ENCODE measurements around the gene SAMM50.

SAMM50 gene

DNA sequence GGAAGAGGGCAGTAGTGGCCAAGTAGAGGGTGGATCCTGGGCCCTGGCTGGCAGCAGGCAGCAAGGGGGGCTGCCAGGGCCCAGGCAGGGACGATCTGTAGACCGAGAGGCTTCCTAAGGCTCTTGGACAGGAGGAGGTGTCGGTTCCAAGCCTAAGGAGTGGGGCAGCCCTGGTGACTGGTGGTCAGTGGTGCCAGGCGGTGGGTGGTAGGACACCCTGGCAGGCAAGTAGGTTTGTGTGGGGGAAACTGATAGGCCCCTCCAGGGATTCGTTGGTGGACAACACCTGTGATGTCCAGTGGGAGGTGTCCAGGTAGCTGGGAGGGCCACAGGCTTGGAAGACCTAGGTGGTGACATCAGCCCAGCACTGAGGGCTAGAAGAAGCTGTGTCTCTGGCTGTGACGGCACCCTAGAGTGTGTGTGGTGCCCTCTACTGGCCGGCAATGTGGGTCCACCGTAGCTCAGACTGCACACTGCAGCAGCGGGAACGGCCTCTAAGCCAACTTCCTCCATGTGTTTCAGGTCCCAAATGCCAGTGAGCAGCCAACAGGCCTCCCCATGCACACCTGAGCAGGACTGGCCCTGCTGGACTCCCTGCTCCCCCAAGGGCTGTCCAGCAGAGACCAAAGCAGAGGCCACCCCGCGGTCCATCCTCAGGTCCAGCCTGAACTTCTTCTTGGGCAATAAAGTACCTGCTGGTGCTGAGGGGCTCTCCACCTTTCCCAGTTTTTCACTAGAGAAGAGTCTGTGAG is 9.4 kb upstream of the SAMM50 start:
- DNase-seq (ENCODE audit: low spot score) = peak; percentile 87

DNA sequence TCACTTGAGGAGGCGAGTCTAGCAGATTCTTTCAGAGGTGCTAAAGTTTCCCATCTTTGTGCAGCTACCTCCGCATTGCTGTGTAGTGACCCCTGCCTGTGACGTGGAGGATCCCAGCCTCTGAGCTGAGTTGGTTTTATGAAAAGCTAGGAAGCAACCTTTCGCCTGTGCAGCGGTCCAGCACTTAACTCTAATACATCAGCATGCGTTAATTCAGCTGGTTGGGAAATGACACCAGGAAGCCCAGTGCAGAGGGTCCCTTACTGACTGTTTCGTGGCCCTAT is 8.9 kb upstream of the SAMM50 start:
- DNase-seq (ENCODE audit: low spot score) = no peak

DNA sequence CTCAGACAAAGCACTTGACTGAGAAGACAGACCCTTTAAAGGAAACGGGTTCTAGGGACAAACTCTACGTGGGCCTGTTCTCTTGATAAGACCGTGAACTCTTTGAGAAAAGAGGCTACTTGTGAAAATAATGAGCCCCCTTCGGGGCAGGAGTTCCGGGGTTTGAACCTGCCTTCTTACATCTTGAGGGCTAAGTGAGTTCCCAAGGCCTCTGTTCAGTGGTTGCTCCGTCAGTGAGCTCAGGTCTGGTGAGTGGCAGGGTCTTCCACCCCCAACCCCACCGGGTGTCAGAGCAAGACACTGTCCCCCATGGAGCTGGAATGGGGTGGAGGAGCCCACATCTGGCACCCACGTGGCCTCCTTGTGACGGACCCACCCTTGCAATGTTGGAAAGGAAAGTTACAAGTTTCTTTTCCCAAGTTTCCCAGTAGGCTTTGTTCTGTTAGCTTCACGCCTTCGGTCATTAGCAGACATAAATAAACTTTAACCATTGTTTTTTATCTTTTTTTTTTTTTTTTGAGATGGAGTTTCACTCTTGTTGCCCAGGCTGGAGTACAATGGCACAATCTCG is 6.3 kb upstream of the SAMM50 start:
- peak; percentile 20 for DNase-seq (ENCODE audit: low spot score)

DNA sequence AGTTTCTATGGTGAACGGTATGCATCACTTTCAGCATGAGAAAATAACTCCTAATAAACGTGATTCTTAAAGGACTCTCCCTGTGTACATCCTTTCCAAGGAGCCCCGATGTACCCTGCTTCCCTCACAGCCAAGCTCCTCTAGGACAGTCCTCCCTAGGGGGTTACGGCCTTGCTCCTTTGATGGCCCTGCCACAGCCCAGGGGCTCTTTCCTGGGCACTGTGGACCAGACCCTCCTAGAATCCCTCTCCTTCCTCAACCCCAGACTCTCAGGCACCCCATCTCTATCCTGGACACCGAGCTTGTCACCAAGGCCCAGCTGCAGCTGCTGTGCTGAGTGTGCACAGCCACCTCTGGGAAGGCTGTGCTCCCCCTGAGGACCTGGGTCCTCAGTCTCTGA is 3.9 kb upstream of the SAMM50 start:
- DNase-seq (ENCODE audit: low spot score) = no peak

DNA sequence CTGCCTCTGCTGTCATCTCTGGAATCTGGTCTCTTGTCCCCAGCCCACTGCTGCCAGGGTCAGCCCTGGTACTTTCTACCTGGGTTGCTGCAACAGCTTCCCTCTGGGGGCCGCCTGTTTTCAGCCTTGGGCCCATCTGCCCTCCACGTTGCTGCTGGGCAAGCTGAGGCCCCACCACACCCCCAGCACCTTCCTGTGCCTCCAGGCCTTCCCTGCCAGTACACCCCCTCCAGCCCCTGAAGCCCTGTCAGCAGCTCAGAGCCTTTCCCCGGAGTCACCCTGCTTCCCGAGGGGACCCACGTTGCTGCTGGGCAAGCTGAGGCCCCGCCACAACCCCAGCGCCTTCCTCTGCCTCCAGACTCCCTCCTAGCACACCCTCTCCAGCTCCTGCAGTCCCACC is 3.3 kb upstream of the SAMM50 start:
- DNase-seq (ENCODE audit: low spot score) = no peak

DNA sequence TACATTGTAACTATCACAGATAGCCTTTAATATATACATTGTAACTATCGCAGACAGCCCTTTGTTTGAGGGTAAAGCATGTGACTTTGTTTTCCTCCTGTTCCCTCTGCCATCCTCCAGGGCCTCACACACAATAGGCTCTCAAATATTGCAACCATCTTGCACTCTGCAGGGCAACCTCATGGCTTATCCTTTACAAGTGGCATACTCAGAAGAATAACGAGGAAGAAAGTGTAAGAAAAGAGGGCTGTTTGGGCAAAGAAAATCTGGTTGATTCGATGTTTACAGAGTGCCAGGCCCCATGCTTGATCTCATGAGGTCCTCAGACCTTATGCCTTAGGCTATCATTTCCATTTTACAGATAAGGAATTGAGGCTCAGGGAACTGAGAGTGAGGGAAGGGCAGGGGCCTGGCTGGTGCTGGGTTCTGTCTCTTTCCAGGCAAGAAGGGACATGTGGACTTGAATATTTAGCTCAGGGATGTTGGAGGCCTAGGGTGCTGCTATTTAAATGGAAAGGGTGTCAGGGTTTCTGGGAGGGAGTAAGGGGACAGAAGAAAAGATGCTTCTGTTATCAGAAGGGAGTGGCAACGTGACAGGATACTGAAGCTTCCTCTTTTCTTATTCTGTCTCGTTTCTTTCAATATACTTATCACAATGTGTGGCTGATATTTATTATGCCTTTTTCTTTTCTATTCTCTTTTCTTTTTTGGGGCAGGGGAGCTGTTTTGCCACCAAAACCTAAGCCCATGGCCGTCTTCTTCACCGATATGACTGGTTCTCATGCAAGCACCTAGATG is 1.1 kb upstream of the SAMM50 start:
- DNase-seq (ENCODE audit: low spot score) = no peak

DNA sequence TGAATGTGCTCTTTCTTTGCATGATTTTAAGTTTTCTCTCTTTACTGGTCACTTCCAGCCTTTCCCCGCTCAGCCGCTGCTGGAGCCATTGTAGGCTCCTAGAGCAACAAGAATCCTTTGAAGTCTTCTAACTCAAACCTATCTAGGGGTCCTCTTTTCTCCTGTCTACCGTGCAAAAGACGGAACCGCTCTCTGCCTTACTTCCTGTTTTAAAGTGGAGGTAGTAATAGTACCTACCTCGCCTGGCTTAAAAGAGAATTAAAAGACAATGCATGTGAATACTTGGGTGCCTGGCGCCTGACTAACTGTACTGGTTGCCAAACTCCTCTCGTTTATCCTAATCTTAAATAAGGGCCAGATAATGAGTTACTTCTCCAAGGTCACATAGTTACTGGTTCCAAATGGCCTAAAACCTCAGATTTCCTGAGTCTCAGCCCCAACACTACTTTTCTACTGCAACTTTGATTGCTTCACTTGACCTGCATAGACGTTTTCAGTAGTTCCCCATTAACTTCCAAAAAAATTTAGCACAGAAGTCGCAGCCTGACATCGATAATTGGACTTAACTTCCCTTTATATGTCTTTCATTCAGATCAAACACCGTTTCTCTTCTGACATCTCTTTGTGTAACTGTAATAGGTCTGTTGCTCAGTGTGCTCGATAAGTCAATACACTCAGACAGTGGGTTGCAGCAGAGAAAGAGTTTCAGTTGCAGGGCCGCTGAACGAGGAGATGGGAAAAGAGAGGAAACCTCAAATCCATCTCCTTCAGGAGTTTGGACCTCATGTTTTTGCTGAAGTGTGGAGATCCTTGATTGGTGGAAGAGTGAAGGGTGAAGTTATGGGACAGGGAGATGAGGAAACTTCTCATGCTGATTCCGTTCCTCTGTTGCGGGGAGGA is 891 bp downstream of the SAMM50 start:
- no peak for DNase-seq (ENCODE audit: low spot score)

DNA sequence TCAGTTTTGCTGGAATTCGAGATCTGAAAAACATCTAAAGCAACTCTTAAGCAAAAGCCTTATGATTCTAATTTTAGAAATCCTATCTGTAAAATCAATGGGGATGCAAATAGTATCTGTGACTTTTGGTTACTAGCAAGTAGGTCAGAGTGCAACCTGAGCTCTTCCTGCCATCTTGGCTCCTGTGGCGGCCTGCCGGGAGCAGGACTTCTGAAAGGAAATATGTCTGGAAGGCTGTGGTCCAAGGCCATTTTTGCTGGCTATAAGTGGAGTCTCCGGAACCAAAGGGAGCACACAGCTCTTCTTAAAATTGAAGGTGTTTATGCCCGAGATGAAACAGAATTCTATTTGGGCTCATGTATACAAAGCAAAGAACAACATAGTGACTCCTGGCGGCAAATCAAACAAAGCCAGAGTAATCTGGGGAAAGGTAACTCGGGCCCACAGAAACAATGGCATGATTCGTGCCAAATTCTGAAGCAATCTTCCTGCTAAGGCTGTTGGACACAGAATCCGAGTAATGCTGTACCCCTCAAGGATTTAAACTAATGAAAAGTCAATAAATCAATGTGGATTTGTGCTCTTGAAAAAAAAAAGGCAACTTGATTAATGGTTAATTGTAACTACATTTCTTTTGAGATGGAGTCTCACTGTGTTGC is 1.7 kb downstream of the SAMM50 start:
- no peak for DNase-seq (ENCODE audit: low spot score)

DNA sequence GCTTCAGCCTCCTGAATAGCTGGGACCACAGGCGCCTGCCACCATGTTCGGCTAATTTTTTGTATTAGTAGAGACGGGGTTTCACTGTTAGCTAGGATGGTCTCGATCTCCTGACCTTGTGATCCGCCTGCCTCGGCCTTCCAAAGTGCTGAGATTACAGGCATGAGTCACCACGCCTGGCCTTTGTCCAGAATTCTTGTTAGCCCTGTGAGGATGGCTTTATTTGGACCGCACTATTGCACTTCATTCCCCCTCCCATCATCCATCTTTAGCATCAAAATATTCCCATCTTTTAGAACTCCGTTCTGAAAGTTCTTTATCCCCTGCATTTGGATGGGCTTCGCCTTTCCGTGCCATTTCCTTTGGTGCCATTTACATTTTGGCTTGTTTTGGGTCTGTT is 2.6 kb downstream of the SAMM50 start:
- DNase-seq (ENCODE audit: low spot score) = no peak

DNA sequence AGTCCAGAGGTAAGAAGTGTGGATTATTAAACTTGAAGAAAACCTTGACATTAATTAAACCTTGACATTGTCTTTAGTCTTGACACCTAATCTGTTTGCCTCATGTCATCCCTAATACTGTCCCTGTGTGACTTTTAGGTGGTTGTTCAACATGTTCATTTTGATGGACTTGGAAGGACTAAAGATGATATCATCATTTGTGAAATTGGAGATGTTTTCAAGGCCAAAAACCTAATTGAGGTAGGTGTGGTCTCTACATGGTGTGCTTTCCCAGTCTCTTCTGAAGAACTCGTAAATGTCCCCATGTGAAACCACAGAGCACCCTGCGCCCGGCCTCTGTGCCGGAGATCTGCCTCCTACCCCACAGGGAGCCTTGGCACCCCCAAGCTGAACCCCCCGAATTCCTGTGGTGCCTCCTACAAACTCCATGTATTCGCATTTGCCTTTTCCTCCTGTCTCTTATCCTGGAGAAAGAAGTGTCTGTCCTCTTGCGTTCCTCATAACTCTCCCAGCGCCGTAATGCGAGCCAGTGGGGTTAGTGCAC is 9.1 kb downstream of the SAMM50 start:
- no peak for DNase-seq (ENCODE audit: low spot score)

DNA sequence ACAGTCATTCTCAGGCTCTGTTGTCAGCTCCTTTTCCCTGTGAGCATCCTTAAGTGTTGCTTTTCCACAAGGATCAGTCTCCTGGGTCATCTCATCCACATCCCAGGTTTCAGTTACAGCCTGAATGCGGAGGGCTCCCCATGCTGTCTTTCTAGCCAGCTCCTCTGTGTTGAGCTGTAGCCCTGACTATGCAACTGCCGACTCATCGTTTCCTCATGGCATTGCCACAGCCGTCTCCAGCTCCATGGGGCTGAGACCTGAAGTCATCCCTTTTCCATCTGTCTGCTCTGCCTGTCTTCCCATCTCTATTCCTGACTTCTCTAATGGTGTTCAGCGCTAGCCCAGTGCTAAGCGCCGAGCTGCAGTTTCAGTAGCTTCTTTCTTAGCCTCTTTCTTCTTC is 11.8 kb downstream of the SAMM50 start:
- no peak for DNase-seq (ENCODE audit: low spot score)

DNA sequence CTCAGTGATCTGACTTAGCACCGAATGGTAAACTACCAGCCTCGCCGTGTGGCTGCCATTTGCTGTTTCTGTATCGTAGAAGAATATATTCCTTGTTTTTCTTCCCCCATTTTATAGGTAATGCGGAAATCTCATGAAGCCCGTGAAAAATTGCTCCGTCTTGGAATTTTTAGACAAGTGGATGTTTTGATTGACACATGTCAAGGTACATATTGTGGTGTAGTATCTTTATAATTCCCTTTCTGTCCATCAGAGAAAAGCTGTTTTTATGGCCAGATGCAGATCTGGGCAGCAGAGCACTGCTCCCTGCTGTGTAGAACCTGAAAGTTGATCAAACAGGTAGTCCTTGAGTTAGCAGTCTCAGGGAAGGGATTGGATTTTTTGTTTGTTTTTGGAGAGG is 13.4 kb downstream of the SAMM50 start:
- no peak for DNase-seq (ENCODE audit: low spot score)

DNA sequence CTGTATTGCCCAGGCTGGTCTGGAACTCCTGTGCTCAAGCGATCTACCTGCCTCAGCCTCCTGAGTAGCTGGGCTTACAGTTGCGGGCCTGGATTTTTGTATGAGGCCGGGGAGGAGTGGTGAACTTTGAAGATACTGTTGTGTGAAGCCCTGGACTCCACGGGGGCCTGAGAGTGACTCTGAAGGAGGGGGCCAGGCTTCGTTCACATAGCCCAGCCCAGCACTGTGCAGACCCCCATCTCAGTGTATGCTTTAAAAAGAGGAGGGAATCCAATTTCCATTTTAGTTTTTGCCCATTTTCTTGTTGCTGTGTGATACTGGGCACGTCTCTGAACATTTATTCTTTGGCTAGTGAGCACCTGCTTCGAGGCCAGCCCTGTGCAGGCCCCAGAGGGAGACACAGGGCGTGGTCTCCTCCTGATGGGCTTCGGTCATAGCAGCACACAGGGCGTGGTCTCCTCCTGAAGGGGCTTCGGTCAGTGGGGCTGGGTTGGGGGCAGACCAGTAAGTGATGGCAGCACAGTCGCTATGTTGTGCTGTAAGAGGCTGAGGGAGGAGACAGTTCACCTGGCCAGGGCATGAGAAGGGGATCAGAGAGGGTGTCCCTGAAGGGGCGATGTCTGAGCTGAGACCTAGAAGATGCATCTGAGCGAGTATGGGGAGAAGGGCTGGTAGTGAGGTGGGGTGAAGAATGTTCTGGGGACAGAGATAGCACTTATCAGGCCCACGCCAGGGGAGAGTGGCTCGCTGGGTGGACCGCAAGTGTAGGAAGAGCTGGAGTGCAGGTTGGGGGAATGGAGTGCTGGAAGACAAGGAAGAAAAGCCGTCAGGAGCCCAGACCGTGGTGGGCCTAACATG is 14.0 kb downstream of the SAMM50 start:
- DNase-seq (ENCODE audit: low spot score) = no peak

DNA sequence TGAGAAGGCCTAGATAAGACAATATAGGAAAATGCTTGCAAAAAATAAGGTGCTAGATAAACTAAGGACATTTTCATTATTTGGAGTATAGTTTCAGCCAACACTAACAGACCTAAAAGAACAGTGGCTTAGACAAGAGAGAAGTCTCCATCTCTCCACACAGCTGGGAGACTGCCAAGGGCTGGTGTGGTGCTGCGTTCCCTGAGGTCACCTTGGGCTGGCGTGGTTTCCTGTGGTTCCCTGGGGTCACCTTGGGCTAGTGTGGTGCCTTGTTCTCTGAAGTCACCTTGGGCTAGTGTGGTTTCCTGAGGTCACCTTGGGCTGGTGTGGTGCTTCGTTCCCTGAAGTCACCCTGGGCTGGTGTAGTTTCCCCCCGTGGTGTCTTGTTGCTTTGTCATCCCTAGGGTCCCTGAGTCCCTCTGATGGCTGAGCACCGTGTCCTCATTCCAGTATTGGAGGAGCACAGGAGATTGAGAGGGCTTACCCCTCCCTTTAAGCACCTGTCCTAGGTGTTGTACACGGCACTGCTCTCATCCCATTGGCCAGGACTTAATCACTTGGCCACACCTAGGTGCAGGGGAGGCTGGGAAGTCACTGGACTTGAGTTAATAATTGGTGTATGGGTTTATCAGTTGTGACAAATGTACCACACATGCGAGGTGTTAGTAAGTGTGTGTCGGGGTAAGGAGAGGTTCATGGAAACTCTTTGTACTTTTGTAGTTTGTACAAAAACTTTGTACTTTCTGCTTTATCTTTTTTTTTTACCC is 14.9 kb downstream of the SAMM50 start:
- DNase-seq (ENCODE audit: low spot score) = no peak

DNA sequence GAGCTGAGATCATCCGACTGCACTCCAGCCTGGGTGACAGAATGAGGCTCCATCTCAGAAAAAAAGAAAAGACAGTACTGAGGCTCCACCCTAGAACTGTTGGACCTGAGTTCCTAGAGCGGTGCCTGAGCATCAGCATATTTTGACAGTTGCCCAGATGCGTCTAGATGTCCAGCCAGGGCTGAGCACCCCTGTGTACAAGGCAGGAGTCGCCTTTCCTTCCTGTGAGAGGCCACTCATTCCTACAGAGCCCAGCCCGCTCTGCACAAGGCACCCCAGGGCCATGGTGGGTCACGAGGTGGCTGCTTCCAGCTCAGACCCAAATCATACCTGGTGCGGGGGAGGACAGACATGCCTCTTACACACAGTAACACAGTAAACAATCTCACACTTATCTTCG is 15.9 kb downstream of the SAMM50 start:
- DNase-seq (ENCODE audit: low spot score) = no peak

DNA sequence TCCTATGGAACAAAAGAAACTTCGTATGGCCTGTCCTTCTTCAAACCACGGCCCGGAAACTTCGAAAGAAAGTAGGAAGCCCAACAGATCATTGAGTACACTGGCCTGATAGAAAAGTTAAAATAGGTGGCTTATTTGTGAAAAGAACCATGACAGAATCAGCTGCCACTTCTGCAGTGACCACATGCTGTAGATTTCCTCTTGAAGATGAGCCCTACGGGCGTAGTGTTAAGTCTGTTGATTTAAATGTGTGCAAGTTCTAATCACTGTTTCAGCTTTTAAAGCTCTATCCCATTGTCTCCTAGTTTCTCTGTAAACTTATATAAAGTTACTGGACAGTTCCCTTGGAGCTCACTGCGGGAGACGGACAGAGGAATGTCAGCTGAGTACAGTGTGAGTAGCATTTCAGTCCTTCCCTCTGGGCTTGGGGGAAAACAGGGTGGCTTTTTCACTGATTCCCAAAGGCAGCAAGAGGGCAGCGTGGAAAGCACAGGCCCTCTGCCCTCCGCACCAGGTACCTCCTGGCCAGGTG is 17.8 kb downstream of the SAMM50 start:
- DNase-seq (ENCODE audit: low spot score) = no peak

DNA sequence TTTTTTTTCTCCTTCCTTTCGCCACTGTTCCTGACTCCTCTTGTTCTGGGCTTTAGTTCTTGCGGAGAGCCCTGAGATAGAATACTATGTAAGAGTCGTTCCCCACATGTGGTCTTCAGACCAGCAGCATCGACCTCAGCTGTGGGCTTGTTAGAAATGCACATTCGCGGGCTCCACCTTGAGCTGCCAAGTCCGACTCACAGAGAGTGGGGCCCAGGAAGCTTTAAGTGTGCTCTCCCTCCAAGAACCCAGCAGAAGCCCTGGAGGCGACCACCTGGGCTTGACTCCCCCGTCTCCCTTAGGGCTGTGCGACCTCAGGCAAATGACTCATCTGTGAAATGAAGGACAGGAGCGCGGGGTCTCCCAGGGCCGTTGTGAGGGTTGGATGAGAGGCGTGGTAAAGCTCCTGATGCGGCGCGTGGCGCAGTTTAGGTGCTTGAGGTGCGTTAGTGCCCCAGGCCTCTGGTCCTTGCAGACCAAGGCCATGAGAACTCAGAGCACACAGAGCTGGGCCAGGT is 18.8 kb downstream of the SAMM50 start:
- DNase-seq (ENCODE audit: low spot score) = no peak

DNA sequence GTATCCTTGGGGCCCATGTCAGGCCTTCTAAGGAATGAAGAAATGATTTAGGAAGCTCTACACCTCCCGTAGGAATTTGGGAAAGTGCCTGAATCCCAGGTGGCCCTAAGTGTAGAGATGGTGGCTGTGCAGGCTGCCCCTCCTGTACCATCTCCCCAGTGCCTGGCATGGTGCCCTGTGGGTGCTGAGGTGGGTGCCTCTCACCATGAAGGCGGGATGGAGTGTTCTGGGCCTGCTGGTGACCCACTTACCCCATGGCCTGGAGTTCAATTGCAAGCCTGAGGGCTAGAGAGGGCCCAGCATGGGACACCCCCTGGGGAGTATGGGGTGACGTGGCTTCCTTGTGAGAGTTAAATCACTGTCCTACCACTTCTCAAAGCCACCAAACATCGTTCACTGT is 19.8 kb downstream of the SAMM50 start:
- no peak for DNase-seq (ENCODE audit: low spot score)

Measured in AG08395 (cell line).